Nephron (organoid): ENCODE results near the gene PPDPF.
"Not testable (repeated sequence)": the region's sequence is repeated elsewhere in the genome, so short reads cannot be mapped to it uniquely, and the experiment has no call there.

ENCODE experiments used
- H3K27ac Mint-ChIP-seq, 3 experiments: 2 replicates each; pipeline ENCODE4 v1.8.0; 2020; ENCODE audit warnings: mixed read lengths in 3 of 3, mild to moderate bottlenecking in 2 of 3, moderate library complexity in 1 of 3
- H3K27me3 Mint-ChIP-seq: 2 replicates; pipeline ENCODE4 v1.8.0; 2021; ENCODE audit warnings: low read depth, mild to moderate bottlenecking, moderate library complexity, mixed read lengths
- H3K36me3 Mint-ChIP-seq: 2 replicates; pipeline ENCODE4 v1.8.0; 2020; ENCODE audit warnings: low read depth, mixed read lengths
- H3K4me1 Mint-ChIP-seq: 2 replicates; pipeline ENCODE4 v1.8.0; 2020; ENCODE audit warnings: mixed read lengths
- H3K4me3 Mint-ChIP-seq, 3 experiments: 2 replicates each; pipeline ENCODE4 v1.8.0; 2020; ENCODE audit warnings: mild to moderate bottlenecking in 3 of 3, mixed read lengths in 3 of 3, moderate library complexity in 2 of 3
- H3K9me3 Mint-ChIP-seq: 2 replicates; pipeline ENCODE4 v1.8.0; 2020; ENCODE audit warnings: mixed read lengths
- TF ChIP-seq, protein P1 (sequence below), 3 experiments: fragments of 200-600 bp; sonication (generic); IDR thresholded peaks; one replicate each; pipeline ENCODE4 v1.5.0; 2021; ENCODE audit warnings: antibody characterized with exemption in 3 of 3; ENCODE audit not compliant: unreplicated experiment in 3 of 3

The PPDPF gene

DNA sequence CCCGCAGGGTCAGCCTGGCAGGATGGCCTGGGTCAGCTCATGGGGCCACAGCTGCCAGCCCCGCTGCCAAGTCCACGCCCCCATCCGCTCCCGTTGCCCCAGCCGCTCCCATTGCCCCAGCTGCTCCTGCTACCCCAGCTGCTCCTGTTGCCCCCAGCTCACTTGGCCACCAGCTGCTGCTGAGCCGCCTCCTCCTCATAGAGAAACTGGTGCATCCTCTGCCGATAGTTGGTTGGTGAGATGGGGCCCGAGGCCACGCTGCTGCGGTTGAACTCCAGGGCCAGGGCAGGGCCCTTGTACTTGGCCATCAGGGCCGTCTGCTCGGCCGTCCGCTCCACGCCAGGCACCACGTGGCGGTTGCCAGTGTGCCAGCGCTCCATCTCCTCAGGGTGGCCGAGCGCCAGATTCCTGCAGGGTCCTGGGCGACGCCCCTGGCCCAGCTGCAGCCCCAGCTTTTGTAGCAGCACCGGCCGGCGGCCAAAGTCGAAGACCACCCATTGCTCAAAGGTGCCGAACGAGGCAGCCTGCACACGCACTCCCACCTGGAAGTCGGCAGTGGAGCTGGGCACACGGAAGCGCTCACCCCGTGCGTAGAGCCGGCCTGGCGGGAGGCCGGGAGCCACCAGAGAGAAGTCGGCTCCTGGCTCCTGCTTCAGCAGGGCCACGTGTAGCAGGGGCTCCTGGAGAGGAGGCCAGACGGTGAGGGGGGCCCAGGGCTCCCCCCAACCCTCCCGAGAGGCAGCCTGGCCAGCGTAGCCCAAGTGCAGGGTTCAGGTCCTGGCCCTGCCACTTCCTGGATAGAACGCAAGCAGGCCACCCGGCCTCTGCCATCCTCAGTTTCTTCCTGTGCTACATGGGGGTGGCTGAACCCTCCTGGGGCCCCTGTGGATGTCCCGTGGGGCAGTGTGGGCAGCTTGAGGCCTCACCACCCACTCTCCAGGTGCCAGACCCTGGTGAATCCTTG lies 48.7 kb downstream of the PPDPF start:
- Mint-ChIP-seq H3K27me3 (no peaks in the 10 kb centered on the region), H3K4me1 (no peaks in the 10 kb centered on the region), H3K36me3 (no peaks in the 10 kb centered on the region), H3K9me3 (no peaks in the 10 kb centered on the region), H3K4me3 (no peak overlapping the region), H3K27ac (no peak overlapping the region)
- TF ChIP-seq, protein P1, sequence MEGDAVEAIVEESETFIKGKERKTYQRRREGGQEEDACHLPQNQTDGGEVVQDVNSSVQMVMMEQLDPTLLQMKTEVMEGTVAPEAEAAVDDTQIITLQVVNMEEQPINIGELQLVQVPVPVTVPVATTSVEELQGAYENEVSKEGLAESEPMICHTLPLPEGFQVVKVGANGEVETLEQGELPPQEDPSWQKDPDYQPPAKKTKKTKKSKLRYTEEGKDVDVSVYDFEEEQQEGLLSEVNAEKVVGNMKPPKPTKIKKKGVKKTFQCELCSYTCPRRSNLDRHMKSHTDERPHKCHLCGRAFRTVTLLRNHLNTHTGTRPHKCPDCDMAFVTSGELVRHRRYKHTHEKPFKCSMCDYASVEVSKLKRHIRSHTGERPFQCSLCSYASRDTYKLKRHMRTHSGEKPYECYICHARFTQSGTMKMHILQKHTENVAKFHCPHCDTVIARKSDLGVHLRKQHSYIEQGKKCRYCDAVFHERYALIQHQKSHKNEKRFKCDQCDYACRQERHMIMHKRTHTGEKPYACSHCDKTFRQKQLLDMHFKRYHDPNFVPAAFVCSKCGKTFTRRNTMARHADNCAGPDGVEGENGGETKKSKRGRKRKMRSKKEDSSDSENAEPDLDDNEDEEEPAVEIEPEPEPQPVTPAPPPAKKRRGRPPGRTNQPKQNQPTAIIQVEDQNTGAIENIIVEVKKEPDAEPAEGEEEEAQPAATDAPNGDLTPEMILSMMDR (IDR thresholded peaks at IDR 0.05; ENCODE audit: unreplicated experiment in 3 of 3): no peak

DNA sequence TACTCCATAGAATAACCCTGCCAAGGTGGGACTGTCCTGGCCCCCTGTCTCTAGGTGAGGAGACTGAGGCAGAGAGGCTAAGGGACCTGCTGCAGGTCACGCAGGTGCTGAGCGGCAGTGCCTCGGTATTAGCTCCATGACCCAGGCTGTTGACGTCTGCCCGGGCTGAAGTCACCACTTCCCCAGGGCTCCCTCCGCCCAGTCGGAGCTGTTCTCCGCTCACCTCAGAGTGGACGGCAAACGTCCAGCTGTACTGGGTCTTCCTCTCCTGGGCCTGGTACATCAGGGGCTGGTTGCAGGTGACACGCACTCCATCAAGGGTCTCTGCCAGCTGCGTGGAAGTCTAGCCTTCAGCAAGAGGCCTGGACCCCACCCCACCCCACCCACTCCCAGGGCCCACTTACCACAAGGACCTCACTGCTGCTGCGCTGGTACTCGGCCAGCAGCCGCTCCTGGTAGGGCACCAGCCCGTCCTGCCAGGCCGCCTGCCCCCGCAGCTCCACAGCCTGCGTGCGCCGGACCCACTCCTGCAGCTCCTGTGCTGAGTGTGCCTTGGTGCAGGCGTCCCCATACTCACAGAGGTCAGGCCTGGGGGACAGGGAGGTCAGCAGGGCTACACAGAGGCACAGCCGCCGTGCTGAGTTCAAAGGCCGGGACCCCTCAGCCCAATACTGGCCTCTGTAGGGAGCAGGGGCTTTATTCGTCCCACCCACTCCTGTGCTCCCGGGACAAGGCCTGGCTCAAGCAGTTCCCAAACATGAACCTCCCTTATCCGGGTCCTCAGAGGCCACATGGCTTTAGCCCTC lies 49.9 kb downstream of the PPDPF start:
- H3K27me3 Mint-ChIP-seq: no peaks in the 10 kb centered on the region
- H3K4me1 Mint-ChIP-seq: no peaks in the 10 kb centered on the region
- TF ChIP-seq, protein P1 (IDR thresholded peaks at IDR 0.05; ENCODE audit: unreplicated experiment in 3 of 3): no peak
- no peaks in the 10 kb centered on the region for H3K36me3 Mint-ChIP-seq
- H3K4me3 Mint-ChIP-seq: no peak overlapping the region
- H3K27ac Mint-ChIP-seq: no peak overlapping the region
- H3K9me3 Mint-ChIP-seq: no peaks in the 10 kb centered on the region

DNA sequence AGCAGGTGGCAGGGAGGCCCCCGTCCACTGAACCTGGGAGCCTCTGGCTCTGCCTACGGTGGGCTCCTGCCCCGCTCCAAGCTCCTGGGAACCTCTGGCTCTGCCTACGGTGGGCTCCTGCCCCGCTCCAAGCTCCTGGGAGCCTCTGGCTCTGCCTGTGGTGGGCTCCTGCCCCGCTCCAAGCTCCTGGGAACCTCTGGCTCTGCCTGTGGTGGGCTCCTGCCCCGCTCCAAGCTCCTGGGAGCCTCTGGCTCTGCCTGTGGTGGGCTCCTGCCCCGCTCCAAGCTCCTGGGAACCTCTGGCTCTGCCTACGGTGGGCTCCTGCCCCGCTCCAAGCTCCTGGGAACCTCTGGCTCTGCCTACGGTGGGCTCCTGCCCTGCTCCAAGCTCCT lies 50.5 kb downstream of the PPDPF start:
- not testable (repeated sequence) for H3K9me3 Mint-ChIP-seq, H3K4me3 Mint-ChIP-seq, H3K27me3 Mint-ChIP-seq, H3K4me1 Mint-ChIP-seq, H3K27ac Mint-ChIP-seq, H3K36me3 Mint-ChIP-seq
